ENCODE data around the gene HSD11B2.

Gene HSD11B2

DNA sequence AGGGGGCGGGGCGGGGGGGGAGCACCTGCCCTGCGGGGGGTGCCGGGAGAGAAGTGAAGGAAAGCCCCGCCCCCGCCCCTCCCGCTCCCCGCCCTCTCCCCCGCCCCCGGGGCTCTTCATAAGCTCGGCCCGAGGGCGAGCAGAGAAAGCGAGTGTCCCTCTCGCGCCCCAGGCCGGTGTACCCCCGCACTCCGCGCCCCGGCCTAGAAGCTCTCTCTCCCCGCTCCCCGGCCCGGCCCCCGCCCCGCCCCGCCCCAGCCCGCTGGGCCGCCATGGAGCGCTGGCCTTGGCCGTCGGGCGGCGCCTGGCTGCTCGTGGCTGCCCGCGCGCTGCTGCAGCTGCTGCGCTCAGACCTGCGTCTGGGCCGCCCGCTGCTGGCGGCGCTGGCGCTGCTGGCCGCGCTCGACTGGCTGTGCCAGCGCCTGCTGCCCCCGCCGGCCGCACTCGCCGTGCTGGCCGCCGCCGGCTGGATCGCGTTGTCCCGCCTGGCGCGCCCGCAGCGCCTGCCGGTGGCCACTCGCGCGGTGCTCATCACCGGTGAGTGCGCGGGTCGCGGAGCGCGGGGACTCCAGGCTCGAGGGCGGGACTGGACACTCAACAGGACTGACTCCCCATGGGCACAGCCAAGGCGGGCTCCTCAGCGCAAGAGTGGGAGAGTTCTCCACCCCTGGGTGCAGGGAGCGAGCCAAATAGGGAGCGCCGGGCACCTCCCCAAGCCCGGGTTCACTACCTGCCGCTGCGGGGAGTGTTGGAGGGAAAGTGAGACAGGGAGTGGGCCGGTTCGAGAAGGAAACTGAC, at the start of gene HSD11B2:
Gene HSD11B2, plus strand, starts transcription at position 145 of the 798 bp plus-strand sequence. Its CDS starts 128 bp downstream, at position 273.
- DNase-seq (ENCODE audit: low read depth) = no peak

DNA sequence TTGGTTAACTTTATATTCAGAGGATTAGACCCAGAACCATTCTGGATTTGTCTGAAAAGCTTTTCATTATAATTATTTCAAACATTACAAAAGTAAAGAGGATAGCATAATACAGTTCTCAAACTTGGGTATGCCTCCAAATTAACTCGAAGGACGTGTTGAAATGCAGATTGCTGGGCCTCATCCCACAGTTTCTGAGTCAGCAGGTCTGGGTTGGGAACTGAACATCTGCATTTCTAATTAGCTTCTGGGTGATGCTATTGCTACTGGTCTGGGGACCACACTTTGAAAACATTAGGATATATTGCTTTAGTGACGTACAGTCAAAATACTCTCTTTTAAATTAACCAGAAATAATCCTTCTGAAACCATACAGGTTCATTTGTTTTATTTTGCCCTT, 47.6 kb upstream of the HSD11B2 start:
- no peak for DNase-seq (ENCODE audit: low read depth)

DNA sequence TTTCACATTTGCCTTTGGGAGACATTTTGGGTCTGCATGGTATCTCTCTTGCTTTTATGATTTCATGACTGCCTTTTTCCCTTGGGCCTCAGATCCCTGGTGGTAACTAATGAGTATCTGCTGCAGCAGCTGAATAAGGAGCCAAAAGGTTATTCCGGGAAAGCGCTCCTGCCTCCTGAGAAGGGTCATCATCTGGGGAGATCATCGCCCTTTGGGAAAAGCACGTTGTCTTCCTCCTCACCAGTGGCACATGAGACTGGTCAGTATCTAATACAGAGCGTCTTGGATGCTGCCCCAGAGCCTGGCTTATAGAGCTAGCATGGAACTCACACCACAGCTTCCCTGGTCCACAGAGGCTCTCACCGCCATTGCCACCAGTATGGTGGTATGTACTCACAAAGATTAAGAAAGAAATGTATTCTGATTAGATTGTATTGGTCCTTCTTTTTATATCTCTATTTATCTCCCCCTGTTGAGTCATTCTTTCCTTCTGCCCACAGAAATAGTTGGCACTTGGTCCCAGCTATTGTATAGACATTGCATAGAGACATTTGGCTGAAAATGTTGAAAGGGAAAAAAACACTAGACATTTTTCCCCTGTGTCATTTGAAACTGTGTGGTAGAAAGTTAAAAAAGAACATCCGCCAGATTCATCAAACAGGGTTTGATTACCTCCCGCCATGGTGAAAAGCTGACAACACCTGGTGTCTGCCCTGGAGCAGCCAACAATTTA, 46.0 kb upstream of the HSD11B2 start:
- no peak for DNase-seq (ENCODE audit: low read depth)

DNA sequence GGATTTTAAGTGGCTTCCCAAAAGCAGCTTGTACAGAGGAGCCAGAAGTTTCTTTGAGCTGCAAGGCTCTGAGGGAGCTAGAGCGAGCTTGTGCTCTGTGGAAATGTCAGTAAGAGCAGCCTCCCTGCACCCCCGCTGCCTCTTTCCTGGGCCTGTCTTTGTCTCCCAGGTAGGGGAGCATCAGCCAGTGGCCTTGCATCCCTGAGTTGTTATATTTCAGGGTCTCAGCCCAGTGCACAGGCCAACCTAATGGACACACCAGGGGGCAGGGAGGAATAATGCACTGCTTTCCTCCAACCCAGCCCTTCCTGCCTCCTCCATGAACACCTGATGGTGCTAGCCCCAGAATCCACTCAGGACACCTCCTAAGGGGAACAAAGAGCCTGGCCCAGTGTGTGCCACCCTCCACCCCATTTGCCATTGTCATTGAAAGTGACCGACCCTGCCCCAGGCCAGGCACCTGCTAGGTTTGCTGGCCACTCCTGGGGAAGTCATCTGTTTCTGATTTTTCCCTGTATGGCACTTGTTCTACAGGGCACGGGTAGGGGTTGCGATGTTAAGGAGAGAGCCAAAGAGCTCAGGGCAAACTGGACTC, 44.0 kb upstream of the HSD11B2 start:
- no peak for DNase-seq (ENCODE audit: low read depth)

DNA sequence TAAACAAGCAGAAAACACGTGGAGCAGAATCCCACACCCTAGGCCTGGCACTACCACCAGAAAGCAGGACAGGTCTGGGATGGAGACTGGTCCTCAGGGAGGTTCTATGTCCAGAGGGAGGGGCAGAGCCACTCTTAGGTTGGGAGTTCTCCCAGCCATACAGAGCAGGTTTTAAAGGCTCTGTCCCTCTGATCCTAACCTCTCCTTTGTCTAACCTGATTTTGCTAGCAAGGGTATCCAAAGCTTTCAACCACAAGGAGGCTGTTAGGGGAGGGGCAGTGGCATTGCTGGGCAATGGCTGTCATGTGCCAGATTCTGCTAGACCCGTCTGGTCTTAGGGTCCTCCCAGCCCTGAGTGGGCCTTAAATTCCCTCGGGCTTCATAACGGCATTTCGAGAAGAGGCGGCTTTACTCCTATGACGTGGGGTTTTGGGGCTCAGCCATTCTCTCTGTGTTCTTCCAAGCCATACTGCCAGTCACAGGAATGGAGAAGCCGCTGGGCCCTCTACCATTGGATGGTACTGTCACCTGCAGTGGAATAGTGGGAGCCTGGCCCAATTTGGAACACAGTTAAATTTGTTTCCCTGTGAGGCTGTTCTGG, 43.3 kb upstream of the HSD11B2 start:
- DNase-seq (ENCODE audit: low read depth) = no peak

DNA sequence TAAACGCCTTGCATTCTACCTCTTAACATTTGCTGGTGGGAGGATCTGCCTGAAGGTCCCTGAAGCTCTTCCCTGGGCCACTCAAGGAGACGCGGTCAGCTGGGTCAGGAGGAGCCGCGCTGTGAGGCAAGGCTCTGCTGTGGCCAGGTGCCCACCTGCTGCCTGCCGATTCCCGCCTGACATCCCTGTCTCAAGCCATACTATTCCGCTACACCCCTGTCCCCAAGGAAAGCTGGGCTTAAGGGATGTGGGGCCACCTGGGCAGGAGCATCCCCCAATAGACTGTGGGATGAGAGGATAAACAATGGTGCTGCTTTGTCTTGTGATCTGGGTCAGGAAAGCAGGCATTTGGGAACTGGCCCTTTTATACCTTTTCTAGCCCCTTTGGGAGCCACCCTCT, 42.7 kb upstream of the HSD11B2 start:
- DNase-seq (ENCODE audit: low read depth) = no peak

DNA sequence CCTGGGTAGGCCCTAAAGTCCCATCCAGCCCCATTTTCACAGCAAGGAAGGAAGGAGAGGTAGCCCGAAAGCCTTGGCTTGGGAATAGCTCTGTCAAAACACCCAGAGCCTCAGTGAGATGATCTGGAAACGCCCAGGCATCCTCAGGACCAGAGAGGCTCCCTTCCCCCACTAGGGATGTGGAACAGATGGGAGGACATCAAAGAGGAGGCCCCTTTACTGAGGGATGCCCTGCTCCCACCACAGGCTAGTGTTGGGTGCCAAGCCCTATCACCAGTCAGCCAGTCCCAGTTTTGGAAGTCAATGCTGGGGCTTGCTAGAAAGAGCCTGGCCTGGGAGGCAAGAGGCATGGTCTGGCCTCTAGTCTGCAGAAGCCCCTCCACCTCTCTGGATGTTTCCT, 42.3 kb upstream of the HSD11B2 start:
- DNase-seq (ENCODE audit: low read depth) = no peak

DNA sequence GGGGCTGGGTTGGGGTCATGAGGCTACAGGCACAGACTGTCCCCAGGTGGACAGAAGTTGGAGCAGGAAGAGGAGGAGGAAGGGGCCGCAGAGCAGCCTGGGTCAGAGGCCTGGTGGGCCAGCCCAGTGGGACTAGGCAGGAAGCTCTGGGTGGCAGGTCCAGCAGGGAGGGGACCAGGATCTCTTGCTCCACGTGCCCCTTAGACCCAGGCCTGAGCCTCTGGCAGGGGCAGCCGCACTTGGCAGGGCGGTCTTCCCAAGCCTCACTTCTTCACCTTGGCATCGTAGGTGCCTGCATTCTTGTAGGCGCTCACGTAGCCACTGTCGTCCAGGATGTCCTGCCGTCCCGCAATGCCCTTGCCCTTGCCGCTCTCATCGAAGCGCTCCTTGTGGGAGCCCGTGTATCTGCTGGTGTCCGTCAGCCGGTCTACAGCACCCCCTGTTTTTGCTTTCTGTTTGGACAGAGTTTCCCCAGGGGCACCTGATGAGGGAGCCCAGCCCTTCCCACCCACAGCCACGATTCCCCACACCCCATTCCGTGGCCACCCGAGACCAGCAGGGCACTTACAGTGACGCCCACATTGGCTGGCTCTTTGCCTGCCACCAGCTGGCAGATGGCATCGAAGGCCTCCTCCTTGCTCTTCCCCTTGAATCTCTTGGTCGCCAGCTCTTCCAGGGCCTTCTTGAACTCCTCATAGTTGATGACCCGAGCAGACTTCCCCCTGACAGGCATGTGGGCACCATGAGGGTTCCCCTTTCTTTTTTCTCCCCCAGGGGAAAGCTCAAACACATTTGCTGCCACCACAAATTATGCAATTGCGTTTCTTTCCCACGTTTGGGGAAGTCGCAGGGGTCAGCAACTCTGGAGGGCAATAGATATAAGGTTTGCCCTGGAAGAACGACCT, 40.8 kb upstream of the HSD11B2 start:
- no peak for DNase-seq (ENCODE audit: low read depth)

DNA sequence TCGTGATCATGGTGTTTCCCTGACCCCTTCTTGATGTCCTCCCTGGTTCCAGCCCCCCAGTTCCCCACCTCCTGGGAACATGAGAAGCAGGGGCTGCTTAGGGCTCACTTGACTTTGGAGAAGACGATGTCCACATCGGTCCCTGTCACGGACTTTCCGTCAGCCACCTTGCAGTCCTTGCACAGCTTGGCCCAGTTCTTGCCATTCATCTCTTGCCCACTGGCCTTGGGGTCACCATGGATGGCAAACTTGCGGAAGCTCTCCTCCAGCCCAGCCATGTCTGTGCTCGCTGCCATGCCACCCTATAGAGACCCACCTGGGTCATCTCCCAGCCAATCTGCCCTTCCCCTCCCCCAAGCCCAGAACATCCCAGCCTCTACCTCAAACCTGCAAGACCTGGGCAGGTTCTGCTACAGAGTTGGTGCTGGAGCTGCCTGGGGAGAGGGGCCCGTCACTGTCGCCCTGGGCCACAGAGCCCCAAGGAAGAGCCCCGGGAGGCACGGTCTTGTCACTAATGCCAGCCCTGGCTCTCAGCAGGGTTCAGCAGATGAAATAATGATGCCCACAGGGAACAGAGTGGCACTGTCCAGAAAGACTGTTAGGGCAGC, 40.0 kb upstream of the HSD11B2 start:
- DNase-seq (ENCODE audit: low read depth) = no peak

DNA sequence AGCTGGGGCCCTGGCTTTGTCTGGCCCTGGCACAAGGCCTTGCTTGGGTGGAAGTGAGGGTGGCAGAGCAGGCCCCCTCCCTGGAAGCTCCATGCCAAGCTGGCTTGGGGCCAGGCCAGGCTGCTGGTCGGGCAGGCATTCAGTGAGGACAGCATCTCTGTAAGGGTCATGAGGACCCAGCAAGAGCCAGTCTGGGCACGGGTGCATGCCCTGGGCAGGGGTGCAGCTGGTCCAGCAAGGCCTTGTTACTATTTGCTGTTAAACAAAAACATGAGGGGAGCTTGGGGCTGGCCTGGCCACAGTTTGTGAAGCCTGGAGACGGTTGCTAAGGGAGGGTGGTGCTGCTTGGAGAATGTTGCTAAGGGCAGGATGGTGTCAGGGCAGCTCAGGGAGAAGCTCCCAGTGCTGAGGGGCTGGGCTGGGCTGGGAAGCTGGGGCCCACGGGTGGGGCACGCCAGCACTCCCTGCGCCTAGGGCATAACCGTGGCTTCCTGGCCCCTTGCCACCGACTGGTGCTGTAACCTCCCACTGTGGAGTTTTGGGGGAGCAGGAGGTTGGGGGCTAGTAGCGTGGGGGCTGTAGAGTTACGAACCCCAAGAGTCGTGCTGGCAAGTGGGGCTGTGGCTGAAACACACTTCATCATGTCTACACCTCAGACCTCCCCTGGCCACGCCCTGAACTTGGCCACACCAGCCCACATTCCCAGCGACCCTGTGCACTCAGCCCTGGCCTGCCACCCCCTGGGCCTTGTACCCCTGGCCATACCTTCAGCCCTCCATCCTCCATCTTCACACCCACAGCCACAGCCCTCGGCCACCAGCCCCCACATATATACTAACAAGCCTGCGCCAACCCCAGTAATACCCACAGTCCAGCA, 39.3 kb upstream of the HSD11B2 start:
- no peak for DNase-seq (ENCODE audit: low read depth)

DNA sequence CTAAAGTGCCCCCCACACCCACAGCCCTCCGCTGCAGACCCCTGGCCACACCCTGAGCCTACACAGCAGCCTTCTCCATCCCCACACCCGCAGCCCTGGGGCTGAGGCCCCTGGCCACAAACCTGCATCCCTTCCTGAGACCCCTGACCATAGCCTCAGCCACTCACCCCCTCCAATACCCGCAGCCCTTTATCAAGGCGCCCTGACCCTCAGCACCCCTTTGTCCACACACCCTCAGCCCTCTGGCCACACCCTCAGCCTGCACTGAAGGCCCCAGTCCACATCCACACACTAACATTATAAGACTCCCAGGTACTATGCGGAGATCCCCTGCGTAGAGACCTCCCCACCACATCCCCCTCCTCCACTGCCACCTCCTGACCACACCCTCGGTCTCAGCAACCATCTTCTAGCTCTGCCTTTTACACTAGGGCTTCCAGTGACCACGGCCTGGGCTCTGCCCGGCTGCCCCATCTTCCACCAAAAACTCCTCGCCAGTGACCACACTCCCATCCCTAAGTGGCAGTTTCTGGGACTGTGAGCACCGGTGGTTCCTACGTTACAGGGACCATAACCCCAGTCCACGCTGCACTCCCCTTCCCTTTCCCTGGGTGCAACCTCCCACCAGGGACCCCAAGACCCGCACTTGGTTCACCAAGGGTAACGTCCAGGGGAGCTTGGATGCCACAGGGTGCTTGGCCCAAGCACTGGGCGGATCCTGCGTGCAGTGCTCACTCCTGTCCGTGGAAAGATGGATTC, 38.4 kb upstream of the HSD11B2 start:
- no peak for DNase-seq (ENCODE audit: low read depth)

DNA sequence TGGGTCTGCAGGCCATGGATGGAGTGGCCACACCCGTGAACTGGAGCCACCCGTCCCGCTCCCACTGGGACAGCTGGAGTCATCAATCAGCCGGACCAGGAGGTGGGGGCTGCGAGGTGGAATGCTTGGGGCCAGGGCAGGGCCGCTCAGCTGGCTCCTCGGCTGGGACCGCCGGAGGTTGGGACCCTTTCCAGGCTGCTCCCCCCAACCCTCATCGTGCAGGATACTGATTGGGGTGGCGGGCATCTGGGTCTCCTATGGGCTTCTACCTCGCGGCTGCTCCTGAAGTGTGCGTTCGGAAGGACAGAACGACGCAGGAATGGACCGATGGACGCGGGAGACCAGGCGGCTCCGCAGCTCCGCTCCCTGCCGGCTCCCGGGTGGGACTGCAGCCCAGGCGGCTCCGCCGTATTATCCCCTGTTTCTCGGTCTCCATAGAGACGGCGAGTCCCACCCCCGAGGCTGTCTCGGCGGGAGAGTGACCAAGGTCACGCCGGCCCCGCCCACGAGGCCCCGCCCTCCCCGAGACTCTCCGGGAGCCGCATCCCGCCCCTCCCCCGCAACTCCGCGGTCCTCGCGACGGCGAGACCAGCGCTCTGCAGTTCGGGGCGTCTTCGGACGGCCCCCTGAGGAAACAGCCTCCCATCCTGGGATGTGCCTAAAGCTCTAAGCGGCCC, 37.7 kb upstream of the HSD11B2 start, which contains the start of gene TPPP3:
Gene TPPP3, minus strand, starts transcription at position 388 of the 677 bp plus-strand sequence. CDS start 2,387 bp downstream, outside the sequence.
- DNase-seq (ENCODE audit: low read depth) = peak; percentile 14

DNA sequence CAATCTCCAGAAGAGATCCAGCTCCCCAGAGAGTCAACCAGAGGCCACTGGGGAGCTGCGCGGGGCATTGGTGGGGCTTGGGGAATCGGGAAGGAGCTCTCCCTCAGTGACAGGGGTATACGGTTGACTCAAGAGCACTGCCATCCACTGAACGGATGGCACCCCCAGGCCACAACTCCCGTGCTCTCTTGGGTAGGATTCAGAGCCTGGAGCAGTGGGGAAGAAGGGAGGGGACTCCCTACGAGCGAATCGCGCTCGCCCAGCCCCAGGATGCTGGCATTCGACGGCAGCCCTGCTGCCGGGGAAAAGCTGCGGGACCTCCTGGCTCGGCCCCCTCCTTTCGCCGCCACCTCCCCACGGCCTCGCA, 37.1 kb upstream of the HSD11B2 start:
- DNase-seq (ENCODE audit: low read depth) = no peak

DNA sequence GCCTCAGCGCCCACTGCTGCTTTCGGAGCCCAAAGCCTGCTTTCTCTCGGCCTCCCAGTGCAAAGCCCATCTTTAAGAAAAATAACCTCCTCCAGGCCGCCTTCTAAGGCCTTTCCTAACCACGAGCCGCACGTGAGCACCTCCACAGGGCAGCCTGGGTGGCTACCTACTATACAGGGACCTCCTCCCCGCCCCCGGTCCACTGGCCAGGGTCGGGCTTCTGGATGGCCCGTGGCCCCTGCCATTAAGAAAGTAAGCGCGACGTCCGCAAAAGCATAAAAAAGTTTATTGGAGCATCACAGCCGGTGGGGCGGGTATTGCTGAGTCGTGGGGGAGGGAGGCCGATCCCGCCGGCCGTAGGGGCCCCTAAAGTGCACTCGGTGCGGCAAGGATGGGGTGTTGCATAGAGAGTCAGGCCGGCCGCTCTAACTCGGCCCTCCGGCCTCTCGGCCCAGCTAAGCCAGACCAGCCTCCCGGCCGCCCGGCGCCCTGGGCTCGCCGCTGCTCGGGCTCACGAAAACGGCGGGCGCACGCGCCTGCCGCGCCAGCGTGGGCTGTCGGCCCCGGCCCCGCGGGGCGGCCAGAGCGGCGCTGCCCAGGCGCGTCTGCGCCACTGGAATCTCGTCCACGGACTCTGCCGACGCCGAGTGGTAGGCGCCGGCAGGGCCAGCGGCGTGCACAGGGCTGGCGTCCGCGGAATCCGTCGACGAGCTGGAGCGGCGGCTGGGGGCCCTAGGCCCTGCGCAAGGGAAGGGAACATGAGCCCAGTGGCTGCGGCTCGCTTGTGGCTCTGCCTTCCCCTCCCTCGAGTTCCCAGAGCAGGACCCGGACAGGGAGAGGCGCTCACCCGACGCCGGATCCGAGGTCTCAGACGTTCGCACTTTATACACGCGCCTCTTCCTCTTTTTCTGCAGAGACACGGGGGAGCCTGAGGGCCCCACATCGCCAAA, 36.5 kb upstream of the HSD11B2 start:
- no peak for DNase-seq (ENCODE audit: low read depth)

DNA sequence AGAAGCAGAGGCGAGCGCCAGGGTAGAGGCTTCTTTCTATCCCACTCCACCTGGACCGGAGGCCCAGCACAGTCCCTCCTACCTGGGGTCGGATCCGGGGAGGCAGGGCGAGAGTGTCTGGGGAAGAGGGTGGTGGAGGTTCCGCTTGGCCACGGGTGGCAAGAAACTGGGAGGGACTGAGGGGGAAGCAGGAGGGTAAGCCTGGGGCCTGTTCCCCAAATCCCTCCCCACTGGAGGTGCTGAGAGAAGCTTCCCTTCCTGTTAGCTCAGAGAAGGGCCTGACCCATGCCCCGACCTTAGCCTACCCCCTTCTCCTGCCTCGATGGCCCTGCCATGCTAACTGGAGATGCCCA, 35.8 kb upstream of the HSD11B2 start:
- DNase-seq (ENCODE audit: low read depth) = no peak

DNA sequence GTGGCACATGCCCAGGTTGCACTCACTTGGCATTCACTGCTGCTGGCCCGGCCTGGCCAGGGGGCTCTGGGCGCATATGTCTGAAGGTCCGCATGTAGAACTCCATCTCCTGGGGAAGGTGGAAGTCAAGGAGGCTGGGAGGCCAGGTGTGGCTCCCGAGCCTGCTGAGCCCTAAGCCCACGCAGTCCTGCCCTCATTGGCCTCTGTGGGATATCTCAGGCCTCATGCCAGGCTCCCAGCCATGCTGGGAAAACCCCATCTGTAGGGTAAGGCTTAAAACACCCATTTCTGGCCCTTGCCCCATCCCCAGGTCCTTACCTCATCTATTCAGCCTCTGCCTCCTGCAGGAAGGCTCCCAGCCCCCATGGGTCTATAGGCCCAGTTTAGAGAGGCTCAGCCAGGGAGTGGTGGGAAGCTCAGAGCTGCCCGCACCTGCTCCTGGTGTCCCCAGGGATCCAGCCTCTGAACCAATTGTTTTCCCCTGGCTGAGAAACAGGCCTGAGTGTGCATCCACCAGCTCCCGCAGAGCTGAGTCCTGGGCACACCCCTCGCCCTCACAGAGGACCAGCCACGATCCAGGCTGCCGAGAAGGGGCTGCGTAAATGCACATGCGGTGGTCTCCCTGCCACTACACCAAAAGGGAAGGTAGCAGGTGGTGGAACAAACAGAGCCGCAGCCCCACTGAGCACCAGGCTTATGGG, 35.3 kb upstream of the HSD11B2 start:
- no peak for DNase-seq (ENCODE audit: low read depth)
